Activated CD4-positive, alpha-beta T cell treated with anti-CD3 and anti-CD28 coated beads for 48 hours (primary cell): ENCODE results near the gene TTC23L.
"Not testable (repeated sequence)": the region's sequence is repeated elsewhere in the genome, so short reads cannot be mapped to it uniquely, and the experiment has no call there.

ENCODE experiments used
- DNase-seq: peaks from one replicate; pipeline ENCODE4 v3.0.0-alpha.2; 2020

Gene TTC23L, protein sequence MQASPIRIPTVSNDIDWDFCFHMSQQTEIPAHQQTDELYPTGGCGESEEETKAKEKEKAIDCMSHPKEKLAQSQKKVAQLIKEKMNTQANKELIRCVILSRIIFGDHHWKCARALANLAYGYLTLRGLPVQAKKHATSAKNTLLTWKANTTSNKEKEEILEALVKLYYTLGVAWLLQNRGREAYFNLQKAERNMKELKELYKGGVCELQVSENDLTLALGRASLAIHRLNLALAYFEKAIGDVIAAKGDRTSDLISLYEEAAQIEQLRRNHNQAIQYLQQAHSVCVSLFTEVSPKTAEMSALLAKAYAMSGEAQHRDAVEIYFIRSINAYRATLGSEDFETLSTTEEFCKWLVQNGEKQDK

DNA sequence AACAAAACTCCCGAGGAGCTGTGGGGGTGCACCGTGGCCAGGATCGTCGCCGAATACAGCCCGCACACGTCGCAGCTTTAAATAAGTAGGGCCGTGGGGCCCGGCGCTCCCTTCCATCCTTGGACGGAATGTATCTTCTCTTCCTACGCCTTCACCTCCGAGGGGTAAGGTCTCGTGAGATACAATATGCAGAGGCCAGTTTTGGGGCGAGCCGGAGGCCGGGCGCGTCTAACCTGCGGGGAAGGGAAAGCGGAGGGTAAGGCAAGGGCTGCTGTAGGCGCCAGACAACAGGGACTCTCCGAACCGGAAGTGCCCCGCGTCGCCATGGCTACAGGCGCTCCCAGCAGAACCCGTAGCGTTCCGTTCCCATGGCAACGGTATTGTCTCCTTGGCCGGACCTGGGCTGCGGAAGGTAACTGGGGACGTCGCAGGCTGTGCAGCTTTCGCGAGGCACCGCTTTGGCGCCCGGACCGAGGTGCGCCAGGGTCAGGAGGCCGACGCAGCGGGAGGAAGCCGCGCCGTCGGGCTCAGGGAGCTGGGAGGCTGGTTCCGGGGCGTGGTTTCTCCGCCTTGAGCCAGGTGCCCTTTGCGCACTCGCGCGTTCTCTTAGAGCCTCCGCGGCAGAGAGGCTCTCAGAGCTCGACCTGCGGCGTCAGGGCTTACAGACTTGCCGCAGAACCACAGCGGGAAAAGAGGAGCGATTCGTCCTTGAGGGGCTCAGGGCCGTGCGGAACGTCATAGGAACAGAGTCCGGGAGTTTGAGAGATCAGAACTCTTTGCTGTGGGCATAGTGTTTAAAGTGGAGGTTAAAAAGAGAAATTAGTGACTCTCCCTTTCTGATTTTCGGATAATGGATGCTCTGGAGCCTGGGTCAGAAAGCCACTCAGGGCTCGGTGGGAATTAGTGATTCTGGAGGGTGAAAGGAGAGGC, at the start of gene TTC23L:
TTC23L (plus strand) TSS at position 380 of the 930 bp plus-strand sequence. CDS start 1,508 bp downstream, outside the sequence.
- DNase-seq: peak; percentile 92

DNA sequence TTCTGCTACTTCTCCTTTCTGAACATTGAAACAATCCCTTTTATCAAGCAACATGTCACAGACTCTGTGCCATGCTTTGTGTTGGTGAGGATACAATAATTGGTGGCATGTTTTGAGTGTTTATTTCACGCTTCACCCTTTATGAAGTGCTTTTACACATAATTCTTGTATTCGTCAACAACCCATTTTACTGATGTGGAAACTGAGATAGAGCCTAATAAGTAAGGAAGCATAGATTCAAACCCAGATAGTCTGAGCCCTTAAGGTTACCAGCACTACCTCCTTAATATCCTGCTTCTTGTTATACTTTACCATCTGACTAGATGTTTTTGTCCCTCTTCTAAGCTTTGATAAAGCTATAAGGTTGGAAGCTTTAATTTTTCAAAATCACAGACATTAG, 49.3 kb upstream of the TTC23L start:
- DNase-seq: no peak

DNA sequence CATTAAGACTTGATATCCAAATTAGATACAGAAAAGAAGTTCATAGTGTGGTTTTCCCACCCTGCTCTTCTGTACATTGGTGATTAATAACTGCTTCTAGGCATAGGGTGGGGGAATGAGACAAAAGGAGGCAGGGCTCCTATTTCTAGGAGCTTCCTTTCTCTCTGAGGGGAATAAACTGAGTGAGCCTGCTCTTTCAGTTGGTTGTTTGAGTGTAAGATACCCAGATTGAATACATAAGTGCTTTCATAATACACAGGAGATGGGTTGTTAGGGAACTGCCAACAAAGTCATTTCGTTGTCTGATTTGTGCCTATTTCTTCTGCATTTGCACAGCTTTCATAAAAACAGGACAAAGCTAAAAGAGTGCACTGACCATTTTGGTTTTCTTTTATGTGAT, 48.9 kb upstream of the TTC23L start:
- no peak for DNase-seq

DNA sequence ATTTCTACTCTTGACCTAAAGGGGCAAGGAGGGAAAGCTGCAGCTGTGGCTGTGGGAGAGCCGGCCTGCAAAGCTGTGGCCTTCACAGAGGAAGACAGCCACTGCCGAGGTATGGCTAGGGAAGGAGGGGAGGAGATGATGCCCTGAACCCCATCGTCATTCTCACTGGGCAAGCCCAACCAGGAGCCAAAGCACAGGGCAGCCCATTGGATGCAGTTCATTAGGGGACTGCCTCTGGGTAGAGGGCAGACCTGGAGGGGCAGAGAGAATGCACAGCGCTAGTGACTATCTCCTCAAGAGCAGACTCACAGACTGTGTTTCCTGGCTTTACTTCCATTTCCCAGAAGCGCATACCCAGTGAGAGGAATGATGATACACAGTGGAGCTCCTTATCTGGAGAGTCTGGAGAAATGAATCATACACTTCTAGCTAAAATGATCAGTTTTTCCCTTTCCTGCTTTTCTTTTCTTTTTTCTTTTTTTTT, 47.2 kb upstream of the TTC23L start:
- DNase-seq: no peak

DNA sequence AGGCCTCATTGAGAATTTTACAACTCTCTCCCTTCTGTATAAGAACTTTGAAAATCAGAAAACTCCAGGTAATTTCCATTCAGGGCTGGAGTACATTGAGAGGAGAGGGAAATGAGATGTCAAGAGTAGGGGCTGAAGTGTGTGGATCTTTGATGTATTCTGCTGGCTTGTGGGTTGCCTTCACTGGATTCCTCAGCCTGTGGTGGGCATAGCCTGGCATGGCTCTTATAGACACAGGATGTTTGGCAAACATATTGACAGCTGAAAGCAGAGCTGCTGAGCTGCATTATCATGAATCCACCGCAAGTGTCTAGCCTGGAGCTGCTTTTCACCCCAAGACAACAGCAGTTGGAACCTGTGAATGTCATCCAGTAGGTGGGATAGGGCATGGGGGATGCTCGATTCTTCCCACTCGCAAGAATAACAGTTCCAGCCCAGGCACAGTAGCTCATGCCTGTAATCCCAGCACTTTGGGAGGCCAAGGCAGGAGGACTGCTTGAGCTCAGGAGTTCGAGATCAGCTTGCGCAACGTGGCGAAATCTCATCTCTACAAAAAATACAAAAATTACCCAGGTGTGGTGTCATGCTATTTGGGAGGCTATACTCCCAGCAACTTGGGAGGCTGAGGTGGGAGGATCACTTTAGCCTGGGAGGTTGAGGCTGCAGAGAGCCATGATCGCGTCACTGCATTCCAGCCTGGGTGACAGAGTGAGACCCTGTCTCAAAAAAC, 36.0 kb upstream of the TTC23L start:
- no peak for DNase-seq

DNA sequence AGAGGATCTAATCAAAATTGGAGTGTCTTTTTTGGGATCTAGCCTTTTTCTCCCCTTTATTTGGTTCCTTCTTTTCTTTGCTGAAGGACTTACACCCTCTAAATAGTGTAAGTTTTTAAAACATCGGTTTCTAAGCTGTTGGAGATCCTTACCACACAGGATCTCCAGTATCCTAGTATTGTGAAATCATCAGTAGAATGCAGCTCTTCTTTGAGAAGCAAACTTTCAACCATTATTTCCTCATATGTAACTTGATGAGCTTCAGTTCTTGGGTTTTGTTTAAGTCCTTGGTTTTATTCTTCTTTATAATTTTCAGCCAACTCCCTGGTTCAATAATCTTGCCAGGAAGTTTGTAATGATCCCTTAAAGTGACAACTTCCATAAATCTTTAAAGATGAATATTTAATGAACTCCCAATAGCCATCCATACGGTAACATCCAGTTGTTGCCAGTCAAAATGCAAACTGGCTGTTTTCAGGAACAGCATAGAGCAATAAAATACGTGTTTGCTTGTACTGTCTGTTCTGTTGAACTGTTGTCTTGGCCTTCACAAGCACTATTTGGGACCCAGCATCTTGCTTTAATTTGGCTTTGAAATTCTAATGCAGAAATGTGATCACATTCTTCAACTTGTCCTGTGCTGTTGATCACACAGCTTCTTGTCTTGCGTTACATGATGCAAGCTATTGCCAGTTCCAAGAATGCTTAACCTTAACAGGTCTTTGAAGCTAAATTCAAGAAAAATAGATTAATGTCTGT, 34.8 kb upstream of the TTC23L start:
- DNase-seq: no peak

DNA sequence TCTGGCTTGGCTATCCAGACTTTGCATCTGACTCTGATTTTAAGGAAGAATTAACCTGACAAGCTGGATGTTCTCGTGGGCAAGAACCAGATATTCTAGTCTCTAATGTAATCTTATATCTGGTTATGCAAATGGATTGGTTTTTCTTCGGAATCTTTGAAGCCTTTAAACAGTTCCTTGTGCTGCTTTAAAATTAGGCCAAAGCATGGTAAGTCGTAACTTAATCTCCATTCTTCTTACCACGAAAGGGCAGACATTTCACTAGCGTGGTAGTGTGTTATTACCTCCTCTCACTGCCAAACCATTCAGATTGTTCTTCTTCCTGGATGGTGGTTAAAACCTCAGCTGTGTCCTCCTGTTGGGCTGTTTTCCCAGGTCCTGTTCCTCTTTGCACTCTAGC, 34.1 kb upstream of the TTC23L start:
- no peak for DNase-seq

DNA sequence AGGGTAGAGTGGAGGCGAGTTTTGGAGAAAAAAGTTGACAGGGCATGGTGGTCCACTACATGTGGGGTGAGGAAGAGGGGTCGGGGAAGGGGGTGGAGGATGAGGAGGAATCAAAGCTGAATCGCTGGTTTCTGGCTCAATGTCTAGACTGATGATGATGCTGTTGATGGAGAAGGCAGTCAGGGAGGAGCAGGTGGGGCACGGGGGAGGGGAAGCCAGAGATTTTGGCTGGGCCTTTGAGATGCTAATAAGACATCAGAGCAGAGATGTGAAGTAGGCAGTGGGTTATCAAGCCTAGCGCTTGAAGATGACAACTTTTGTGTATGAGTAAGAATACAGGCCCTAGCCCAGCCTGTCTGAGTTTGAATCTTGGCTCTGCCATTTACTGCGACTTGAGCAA, 32.4 kb upstream of the TTC23L start:
- DNase-seq: no peak

DNA sequence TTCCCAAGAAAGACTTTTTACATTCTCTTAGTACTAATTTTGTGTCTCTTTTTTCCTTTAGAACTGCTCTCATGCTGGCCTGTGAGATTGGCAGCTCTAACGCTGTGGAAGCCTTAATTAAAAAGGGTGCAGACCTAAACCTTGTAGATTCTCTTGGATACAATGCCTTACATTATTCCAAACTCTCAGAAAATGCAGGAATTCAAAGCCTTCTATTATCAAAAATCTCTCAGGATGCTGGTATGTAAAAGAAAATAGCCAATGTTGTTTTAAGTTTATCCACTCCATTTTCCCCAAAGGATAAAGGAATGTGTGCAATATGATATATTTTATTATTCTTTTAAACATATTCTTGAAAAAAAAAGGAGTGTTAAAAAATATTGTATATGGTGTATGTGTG, 27.3 kb upstream of the TTC23L start:
- no peak for DNase-seq

DNA sequence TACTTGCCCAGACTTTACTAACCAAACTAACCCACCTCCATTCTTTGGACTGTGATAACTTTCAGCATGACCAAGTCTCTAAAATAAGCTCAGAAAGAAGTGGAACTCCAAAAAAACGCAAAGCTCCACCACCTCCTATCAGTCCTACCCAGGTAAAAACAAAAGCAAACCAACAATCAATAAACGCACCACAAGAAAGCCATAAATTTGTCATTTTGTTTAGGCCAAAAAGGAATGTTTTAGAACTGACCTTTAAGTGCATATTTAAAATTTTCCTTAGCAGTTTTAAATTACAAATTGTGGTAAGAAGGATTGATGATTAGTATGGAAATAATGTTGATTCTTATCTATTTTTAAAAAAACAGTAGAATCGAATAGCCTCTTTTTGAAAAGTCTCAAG, 25.5 kb upstream of the TTC23L start:
- no peak for DNase-seq

DNA sequence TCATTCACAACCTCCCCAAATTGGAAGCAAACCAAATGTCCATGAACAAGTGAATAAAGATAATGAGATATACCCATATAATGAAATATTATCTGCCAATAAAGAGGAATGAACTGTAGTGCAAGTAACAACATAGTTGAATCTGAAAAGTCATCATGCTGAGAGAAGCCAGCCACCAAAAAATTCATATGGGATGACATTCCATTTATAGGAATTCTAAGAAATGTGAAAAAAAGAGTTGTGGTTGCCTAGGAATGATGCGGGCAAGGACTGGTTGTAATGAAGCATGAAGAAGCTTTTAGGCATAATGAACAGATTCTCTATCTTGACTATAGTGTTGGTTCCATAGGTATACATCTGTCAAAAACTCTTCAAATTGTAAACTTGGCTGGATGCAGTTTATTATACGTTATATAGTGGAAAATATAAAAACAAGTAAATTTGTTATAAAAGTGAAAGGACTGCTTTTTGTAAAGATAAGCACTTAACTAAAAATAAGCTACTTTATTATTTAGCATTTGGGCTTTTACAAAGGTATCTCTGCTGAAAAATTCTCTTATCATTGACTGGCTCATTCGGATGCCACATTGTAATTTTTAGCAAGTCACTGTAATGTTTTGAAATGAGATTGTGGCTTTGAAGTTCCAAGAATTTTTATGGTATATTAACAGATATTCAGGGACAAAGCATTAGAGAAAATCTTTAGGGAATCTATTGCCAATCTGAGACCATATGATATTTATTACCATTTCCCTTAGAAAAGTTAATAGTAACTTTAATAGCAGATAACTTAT, 21.2 kb upstream of the TTC23L start:
- no peak for DNase-seq

DNA sequence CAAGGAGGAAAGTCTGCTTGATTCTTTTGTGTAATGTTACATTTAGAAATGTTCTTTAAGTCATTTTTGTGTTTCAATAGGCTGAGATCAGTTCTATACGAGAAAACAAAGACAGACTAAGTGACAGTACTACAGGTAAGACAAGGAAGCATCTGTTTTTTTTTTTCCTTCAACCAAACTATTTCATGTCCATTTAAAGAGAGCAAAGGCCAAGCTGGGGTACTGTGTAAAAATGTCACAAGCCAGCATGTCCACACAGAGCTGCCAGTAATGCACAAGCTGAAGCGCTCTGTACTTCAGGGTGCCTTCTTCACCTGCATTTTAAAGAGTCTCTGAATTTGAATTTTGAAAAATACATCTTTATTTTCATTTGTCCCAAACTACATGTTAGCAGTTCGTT, 20.2 kb upstream of the TTC23L start:
- DNase-seq: no peak

DNA sequence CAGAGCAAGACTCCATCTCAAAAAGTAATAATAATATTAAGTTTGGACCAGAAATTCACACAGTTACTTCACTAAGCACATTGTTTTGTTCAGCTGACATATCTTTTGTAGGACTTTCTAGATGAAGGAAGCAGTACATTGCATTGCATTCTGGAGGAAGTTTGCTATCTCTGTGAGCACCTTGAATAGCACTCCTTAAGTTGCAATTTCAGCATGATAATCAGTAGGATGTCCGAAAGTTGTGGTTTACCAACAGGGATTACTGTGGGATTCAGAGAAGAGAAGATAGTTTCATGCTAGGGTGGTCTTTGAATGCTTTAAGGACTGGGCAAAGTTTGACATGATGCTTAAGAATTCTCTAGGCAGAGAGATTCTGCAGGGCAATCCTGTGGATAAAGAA, 18.4 kb upstream of the TTC23L start:
- no peak for DNase-seq

DNA sequence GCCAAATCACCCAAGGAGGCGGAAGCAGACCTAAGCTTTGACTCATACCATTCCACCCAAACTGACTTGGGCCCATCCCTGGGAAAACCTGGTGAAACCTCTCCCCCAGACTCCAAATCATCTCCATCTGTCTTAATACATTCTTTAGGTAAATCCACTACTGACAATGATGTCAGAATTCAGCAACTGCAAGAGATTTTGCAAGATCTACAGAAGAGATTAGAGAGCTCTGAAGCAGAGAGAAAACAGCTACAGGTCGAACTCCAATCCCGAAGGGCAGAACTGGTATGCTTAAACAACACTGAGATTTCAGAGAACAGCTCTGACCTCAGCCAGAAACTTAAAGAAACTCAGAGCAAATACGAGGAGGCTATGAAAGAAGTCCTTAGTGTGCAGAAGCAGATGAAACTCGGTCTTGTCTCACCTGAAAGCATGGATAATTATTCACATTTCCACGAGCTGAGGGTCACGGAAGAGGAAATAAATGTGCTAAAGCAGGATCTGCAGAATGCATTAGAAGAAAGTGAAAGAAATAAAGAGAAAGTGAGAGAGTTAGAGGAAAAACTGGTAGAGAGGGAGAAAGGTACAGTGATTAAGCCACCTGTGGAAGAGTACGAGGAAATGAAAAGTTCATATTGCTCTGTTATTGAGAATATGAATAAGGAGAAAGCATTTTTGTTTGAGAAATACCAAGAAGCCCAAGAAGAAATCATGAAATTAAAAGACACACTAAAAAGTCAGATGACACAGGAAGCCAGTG, 15.8 kb upstream of the TTC23L start:
- no peak for DNase-seq

DNA sequence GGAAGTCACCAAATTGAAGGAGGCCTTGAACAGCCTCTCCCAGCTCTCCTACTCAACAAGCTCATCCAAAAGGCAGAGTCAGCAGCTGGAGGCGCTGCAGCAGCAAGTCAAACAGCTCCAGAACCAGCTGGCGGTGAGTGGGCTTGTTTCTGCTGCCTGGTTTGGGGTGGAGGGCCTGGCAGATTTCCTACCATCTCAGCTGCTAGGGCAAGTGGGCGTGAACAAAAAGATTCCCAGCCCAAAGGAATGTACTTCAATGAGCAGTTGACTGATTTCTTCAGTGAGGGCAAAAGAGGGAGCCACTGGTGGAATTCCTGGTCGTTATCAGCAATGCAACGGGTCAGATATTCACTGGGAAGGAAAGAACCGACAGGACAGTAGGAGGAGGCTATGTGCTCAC, 12.6 kb upstream of the TTC23L start:
- DNase-seq: no peak

DNA sequence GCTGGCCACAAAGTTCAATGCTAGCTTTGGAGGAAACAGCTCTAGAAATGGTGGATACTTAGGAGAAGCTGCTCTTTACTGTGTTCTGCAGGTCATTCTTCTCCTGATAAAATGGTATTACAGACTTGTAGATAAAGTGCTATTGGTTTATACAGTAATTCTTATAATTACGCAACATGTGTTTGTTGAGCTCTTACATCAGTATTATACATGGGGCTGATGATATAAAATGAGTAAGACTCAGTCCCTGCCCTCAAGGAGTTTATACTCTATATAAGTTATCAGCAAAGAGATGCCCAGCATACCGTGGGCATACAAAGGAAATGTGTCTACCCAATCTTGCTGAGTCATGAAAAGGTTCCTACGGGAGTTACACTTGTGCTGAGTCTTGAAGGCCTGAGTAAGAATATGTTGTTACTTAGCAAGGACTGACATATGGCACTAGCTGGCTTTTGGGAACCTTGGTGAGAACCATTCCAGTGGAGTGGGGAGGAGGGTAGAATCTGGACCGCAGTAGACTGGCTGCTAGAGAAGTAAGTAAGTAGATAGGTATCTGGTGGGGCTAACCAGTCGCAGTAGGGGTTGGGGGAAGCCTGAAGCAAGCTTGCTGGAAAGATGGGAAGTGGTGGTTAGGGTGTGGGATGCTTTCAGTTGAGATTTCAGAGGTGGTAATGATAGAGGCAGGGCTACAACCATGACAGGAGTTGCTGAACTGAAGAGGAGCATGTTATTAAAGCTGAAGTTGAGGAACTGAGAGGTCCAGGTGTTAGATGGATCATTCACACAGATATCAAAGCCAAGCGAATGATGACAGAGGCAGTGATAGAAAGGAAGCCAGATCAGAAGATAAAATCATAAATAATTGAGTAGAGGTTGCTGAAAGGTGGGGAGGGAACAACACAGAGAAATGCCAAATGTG, 11.1 kb upstream of the TTC23L start:
- no peak for DNase-seq

DNA sequence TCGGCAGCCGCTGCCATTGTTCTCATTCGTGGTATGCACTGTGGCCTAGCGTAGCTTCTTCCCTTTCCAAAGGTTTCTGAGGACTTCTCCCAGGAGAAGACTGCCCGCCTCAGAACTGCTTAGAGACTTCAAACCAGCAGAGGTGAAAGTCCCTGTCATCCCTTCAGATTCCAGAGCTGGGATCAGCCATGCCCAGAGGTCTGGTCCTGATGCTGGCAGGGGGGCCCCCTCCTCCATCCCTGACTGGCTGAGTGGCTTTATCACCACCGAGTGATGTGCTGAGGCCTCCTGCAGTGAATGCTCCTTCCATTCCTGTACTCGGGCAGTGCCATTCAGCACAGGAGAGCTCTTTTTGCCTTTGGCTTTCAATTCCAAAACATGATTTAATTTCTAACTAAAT, 8.1 kb upstream of the TTC23L start:
- DNase-seq: not testable (repeated sequence)

DNA sequence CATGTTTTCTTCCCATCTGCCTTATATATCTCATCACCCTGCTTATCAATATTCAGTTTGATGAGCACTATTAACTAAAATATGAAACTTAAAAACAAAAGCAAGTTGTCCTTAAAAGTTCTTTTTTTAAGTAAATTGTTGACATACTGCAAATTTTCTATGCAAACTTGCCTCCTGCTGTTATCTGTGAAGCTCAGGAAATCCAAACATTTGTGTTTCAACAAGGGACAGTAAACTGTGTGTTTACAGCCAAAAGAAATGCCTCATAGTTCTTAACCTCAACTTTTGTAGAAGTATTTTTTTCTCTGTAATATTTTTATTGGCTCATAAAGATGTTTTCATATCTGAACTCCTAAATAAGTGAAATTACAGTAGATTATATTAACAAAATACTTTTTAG, 7.7 kb upstream of the TTC23L start:
- DNase-seq: no peak

DNA sequence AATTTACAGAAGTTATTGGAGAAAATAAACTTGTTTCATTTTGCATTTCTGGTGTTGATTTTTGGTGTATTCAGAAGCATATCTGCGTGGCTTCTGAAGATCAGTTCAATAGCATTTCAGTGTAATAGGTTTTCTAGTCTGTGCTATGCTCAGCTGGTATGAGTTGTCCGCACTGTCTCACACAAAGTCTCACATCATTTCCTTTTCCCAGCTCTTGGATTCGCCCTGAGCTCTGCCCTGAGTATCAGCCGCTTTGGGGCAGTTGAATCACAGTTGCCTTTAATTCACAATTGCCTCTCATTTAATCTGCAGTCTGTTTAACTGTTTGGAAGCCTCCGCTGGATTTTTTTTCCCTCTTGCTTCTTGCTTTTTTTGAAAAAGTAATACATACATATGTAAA, 6.4 kb upstream of the TTC23L start:
- DNase-seq: no peak

DNA sequence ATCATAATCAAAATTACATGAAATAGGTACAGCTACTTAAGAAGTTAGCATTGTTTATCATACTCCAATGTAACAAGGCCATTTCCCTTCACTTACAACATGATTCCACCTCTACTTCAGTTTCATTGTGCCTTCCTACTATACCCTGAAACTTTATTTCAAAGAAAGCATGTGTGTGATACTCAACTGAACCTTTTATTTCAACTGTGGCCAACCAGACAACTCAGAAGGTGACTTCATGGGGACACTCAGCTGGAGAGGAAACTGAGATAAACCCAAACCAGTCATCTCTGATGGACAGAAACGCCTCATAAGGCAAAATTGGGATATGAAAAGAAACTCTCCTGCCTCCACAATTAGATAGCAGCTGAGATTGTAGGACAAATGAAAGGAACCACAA, 5.9 kb upstream of the TTC23L start:
- no peak for DNase-seq
